Endothelial cell of umbilical vein (primary cell): ENCODE results near the gene DAP. TPM values are rescaled to one million over a fixed set of nuclear protein-coding genes. Genes with fewer than 3 reads are reported as not detected.
"Not testable (repeated sequence)": the region's sequence is repeated elsewhere in the genome, so short reads cannot be mapped to it uniquely, and the experiment has no call there.

Experiments used
- BruUV-seq: library from RNA; stranded (reverse); fragments of 400-500 nt; replicated peaks from 2 replicates; lab custom pipeline; 2021; lab: Mats Ljungman, UMichigan
- CTCF ChIA-PET: fragments of 300-600, 350-600 bp; sonication (Branson Sonifier 250); formaldehyde crosslinking; loops from one replicate; lab custom pipeline; 2021; ENCODE audit warnings: antibody characterized with exemption, inconsistent platforms; lab: Charles Lee
- POLR2A ChIA-PET: fragments of 300-600, 350-600 bp; sonication (Branson Sonifier 250); formaldehyde crosslinking; loops from one replicate; lab custom pipeline; 2021; ENCODE audit warnings: antibody characterized with exemption, inconsistent platforms; lab: Charles Lee
- DNase-seq: peaks from one replicate; pipeline ENCODE4 v3.0.0-alpha.2; 2011; ENCODE audit warnings: low read depth, low spot score
- FAIRE-seq: peaks from 2 replicates; lab custom pipeline; 2011; peaks lifted over from hg19 to GRCh38; lab: Jason Lieb, UNC
- H2AFZ ChIP-seq: 2 replicates; pipeline ENCODE4 v1.6.0; 2012; ENCODE audit warnings: low read depth, low read length, control low read depth, inconsistent platforms
- H3K27ac ChIP-seq: 2 replicates; pipeline ENCODE4 v1.5.1; 2011; ENCODE audit warnings: low read depth, mild to moderate bottlenecking, control low read depth, low read length, moderate library complexity; ENCODE audit not compliant: insufficient read depth
- H3K27me3 ChIP-seq, 2 experiments: 2 replicates each; pipeline versions ENCODE4 v1.6.0 to v1.6.1; 2011; ENCODE audit warnings: low read length in 2 of 2, mixed read lengths in 1 of 2; ENCODE audit not compliant: control insufficient read depth in 2 of 2, insufficient read depth in 2 of 2
- H3K36me3 ChIP-seq, 2 experiments: 2 replicates in 1 of 2; 3 replicates in 1 of 2; pipeline ENCODE4 v1.5.1; 2011; ENCODE audit warnings: low read length in 2 of 2, mild to moderate bottlenecking in 1 of 2, moderate library complexity in 1 of 2; ENCODE audit not compliant: control insufficient read depth in 2 of 2, insufficient read depth in 2 of 2; ENCODE audit errors: extremely low read depth in 1 of 2
- H3K4me1 ChIP-seq: 3 replicates; pipeline ENCODE4 v1.5.1; 2011; ENCODE audit warnings: mild to moderate bottlenecking, low read length; ENCODE audit not compliant: control insufficient read depth, insufficient read depth; ENCODE audit errors: extremely low read depth
- H3K4me2 ChIP-seq: 2 replicates; pipeline ENCODE4 v1.6.1; 2011; ENCODE audit warnings: low read length, control low read depth, mixed read lengths; ENCODE audit not compliant: insufficient read depth
- H3K4me3 ChIP-seq, 3 experiments: fragments of 200-600 bp in 1 of 3; sonication (generic), shearing (Covaris generic) in 1 of 3; replicated peaks in 1 of 3; 2 replicates each; pipeline ENCODE4 v1.5.1; 2011 to 2016; ENCODE audit warnings: control low read depth in 3 of 3, low read length in 3 of 3, mild to moderate bottlenecking in 2 of 3, inconsistent platforms in 1 of 3, low read depth in 1 of 3, moderate library complexity in 1 of 3; ENCODE audit not compliant: insufficient read depth in 1 of 3
- H3K79me2 ChIP-seq: 2 replicates; pipeline ENCODE4 v1.6.0; 2012; ENCODE audit warnings: low read length, inconsistent platforms; ENCODE audit not compliant: control insufficient read depth, insufficient read depth
- H3K9ac ChIP-seq: replicated peaks from 2 replicates; pipeline ENCODE3; 2011; ENCODE audit warnings: low read length, control low read depth; ENCODE audit not compliant: insufficient read depth; ENCODE audit errors: extremely low read depth
- H3K9me1 ChIP-seq: replicated peaks from 3 replicates; pipeline ENCODE4 v1.6.0; 2011; ENCODE audit warnings: mild to moderate bottlenecking, low read length; ENCODE audit not compliant: control insufficient read depth, insufficient read depth; ENCODE audit errors: extremely low read depth
- H3K9me3 ChIP-seq: replicated peaks from 2 replicates; pipeline ENCODE4 v1.5.1; 2012; ENCODE audit warnings: low read length, inconsistent platforms; ENCODE audit not compliant: control insufficient read depth, insufficient read depth
- H4K20me1 ChIP-seq: replicated peaks from 2 replicates; pipeline ENCODE3; 2011; ENCODE audit warnings: mild to moderate bottlenecking, low read length; ENCODE audit not compliant: control insufficient read depth, insufficient read depth; ENCODE audit errors: extremely low read depth
- EZH2 ChIP-seq: IDR thresholded peaks from 2 replicates; pipeline ENCODE4 v1.6.1; 2012; ENCODE audit warnings: borderline replicate concordance, low read depth, mild to moderate bottlenecking, moderate library complexity, low read length, inconsistent platforms; ENCODE audit not compliant: severe bottlenecking
- FOS ChIP-seq: IDR thresholded peaks from 2 replicates; pipeline ENCODE4 v1.6.1; 2011; ENCODE audit warnings: mild to moderate bottlenecking, low read length, moderate library complexity, borderline replicate concordance; ENCODE audit not compliant: insufficient read depth
- GATA2 ChIP-seq: IDR thresholded peaks from 2 replicates; pipeline ENCODE4 v1.7.0; 2011; ENCODE audit warnings: low read depth, mild to moderate bottlenecking, moderate library complexity, mixed read lengths, low read length; ENCODE audit not compliant: insufficient read length, insufficient read depth
- JUN ChIP-seq: IDR thresholded peaks from 2 replicates; pipeline ENCODE4 v1.6.1; 2011; ENCODE audit warnings: borderline replicate concordance, low read depth; ENCODE audit not compliant: insufficient read length, insufficient read depth
- MAX ChIP-seq: IDR thresholded peaks from 2 replicates; pipeline ENCODE4 v1.6.1; 2011; ENCODE audit not compliant: insufficient read depth, insufficient read length
- MYC ChIP-seq: IDR thresholded peaks from one replicate; pipeline ENCODE4 v1.6.1; 2011; ENCODE audit warnings: mild to moderate bottlenecking, low read depth, low read length
- POLR2AphosphoS5 ChIP-seq: IDR thresholded peaks from 2 replicates; pipeline ENCODE4 v1.6.1; 2012; ENCODE audit warnings: low read depth, mild to moderate bottlenecking, control low read depth, low read length, moderate library complexity; ENCODE audit not compliant: insufficient read depth
- dilution Hi-C: fragments of 300-500 bp; cut with MboI; formaldehyde crosslinking; loops from one replicate; pipeline ENCODE4 v1.15.0; 2019; ENCODE audit warnings: low sequenced_read_pairs; ENCODE audit not compliant: extremely low pct_ligation_motif_present
- intact Hi-C: fragments of 100-400 bp; cut with micrococcal nuclease; formaldehyde crosslinking; loops from one replicate; pipeline ENCODE4 v1.10.0; 2022
- polyA plus RNA-seq, 4 experiments: library from polyadenylated mRNA; depleted of rRNA in 3 of 4; stranded (reverse) in 3 of 4; unstranded in 1 of 4; fragments of >200 nt; gene quantifications; 2 replicates each; pipeline versions ENCODE4 v1.2.1 to v1.2.3, GENCODE V29; 2011 to 2012; ENCODE audit warnings: missing spikeins in 1 of 4
- total RNA-seq: library from RNA; stranded (reverse); gene quantifications from 2 replicates; pipeline ENCODE4 v1.2.3, GENCODE V29; 2021

The DAP gene
- total and polyA plus RNA-seq, 2 donors (not counting 3 experiments of a cell fraction or from before 2014, with no cell fraction given), result 79.8 to 188 TPM

DNA sequence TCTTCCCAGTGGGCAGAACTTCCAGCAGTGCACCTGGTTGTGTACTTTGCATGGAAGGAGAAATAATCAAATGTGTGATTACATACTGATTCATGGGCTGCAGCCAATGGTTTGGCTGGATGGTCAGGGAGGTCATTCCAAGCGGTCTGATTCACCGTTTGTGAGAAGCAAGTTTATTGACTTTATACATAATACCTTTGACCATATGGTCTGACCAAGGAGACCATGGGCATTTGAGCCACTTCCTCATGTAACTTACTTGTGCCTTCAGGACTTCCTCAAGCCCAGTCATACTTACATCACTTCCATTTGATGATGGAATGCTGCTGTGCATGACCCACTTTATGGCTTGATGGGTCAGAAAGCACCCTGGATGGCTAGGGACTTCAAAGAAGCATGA, 41.1 kb downstream of the DAP start:
- no peaks in the 10 kb centered on the region for H3K9me3 ChIP-seq
- no peak overlapping the region for H3K4me2 ChIP-seq
- TF ChIP-seq MYC (no peak), MAX (no peak), FOS (peak; percentile 91), POLR2AphosphoS5 (peak; percentile 45), EZH2 (no peak), JUN (peak; percentile 69), GATA2 (peak; percentile 41)
- dilution Hi-C loops, result no loop called here
- DNase-seq, result peak; percentile 82
- no TSS peak for BruUV-seq
- no peaks in the 10 kb centered on the region for H4K20me1 ChIP-seq
- H3K79me2 ChIP-seq, result peaks cover 47% of the 10 kb centered on the region
- no peak overlapping the region for H2AFZ ChIP-seq
- intact Hi-C loops, result loop anchor here (1.0 kb wide), 2 partner anchors 15 to 40 kb away; no protein-coding TSS in a partner anchor
- H3K4me3 ChIP-seq, result no peak overlapping the region
- H3K27me3 ChIP-seq, result no peaks in the 10 kb centered on the region
- H3K4me1 ChIP-seq, result peaks cover 32% of the 10 kb centered on the region
- no peaks in the 10 kb centered on the region for H3K9me1 ChIP-seq
- ChIA-PET CTCF (no interaction called here), POLR2A (no interaction called here)
- peak overlapping the region; percentile 47 for H3K27ac ChIP-seq
- no peak overlapping the region for H3K9ac ChIP-seq
- peak; percentile 92 for FAIRE-seq
- H3K36me3 ChIP-seq, result peaks cover 0 to 2% of the 10 kb centered on the region in 2 experiments

GRCh38 chr5:10718617-10719016, 42.4 kb downstream of the DAP start:
- H3K9me1 ChIP-seq, H4K20me1 ChIP-seq, H3K36me3 ChIP-seq, H3K4me2 ChIP-seq, FAIRE-seq, DNase-seq, H3K27me3 ChIP-seq, H3K4me3 ChIP-seq, intact Hi-C loops, dilution Hi-C loops, POLR2A ChIA-PET, H3K27ac ChIP-seq, H3K9ac ChIP-seq, CTCF ChIA-PET, H3K9me3 ChIP-seq, H2AFZ ChIP-seq, BruUV-seq: not testable (repeated sequence)
- Histone ChIP-seq H3K79me2 (peaks cover 52% of the 10 kb centered on the region), H3K4me1 (peaks cover 19% of the 10 kb centered on the region)

GRCh38 chr5:10716825-10717224, 44.2 kb downstream of the DAP start:
- Histone ChIP-seq H3K4me1 (peaks cover 16% of the 10 kb centered on the region), H3K79me2 (peaks cover 56% of the 10 kb centered on the region)
- dilution Hi-C loops, CTCF ChIA-PET, POLR2A ChIA-PET, H2AFZ ChIP-seq, H3K4me3 ChIP-seq, intact Hi-C loops, H3K4me2 ChIP-seq, BruUV-seq, H3K9me1 ChIP-seq, H3K27me3 ChIP-seq, H3K36me3 ChIP-seq, H3K9ac ChIP-seq, DNase-seq, FAIRE-seq, H4K20me1 ChIP-seq, H3K9me3 ChIP-seq, H3K27ac ChIP-seq: not testable (repeated sequence)
